ENCODE measurements around the gene TMCC3. TPM values are rescaled to one million over a fixed set of nuclear protein-coding genes. Genes with fewer than 3 reads are reported as not detected.

The TMCC3 gene
- polyA plus RNA-seq, 1 donor from 2014 or later, result 1.9 TPM

DNA sequence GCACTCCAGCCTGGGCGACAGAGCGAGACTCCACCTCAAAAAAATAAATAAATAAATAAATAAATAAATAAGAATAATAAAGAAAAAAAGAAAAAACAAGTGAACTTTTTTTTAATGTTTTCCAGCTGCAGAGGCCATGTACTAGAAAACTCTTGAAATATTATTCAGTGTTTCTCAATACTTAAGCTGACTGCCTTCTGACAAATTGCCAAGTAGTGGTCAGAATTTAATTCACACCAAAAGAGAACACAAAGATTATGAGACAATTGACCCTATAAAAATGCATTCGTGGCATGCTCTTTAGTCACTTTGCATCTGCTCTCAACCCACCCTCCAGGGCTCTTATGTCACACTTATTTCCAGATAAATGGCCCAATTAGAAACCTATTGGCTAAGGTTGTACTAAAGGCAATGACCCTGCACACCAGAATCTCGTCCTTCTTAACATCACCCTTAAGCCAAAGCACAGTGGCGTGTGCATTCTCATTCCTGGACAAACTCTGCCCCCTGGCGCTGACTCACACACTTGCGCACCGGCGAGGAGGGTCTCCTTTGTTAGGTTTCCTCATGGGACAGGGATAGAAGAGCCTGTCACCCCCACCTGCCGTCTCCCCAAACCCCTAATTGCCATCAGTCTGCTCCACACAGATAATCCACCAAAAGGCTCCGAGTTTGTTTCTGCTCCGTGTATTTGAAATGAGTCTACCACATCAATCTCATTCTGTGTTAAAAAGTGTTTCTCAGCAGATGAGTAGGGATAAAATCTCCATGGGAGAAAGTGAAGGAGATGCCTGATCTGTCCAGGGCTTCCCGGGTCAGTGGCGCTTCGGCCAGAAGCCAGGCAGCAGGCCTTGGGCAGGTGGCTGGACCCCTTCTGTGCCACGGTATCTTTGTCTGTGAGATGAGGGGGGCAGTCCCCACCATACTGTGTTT lies 117.6 kb downstream of the TMCC3 start:
- Histone ChIP-seq H2AFZ (ENCODE audit: low read depth, low read length) (peak overlapping the region; percentile 71), H3K27me3 (ENCODE audit: insufficient read depth, low read depth, low read length) (no peaks in the 10 kb centered on the region), H3K36me3 (ENCODE audit: insufficient read depth, low read length) (no peaks in the 10 kb centered on the region), H3K9me2 (ENCODE audit: insufficient read depth, low read length) (no peaks in the 10 kb centered on the region), H3K4me3 (ENCODE audit: low read length) (no peak overlapping the region), H3K79me2 (replicated peaks; ENCODE audit: insufficient read depth, low read length) (no peaks in the 10 kb centered on the region), H4K20me1 (ENCODE audit: insufficient read depth) (no peaks in the 10 kb centered on the region), H3K27ac (ENCODE audit: low read length) (peak overlapping the region; percentile 64), H3K9ac (ENCODE audit: low read length) (peak overlapping the region; percentile 49), H3K4me2 (ENCODE audit: low read length) (no peak overlapping the region), H3F3A (ENCODE audit: insufficient read depth, low read length, poor library complexity, severe bottlenecking) (no peaks in the 10 kb centered on the region), H3K9me3 (ENCODE audit: low read length) (no peaks in the 10 kb centered on the region)
- TF ChIP-seq POLR2AphosphoS5 (IDR thresholded peaks at IDR 0.05), result no peak
- peak; percentile 98 for TF ChIP-seq RAD21 (conservative IDR thresholded peaks at IDR 0.05)
- TF ChIP-seq SMC3 (conservative IDR thresholded peaks at IDR 0.05; ENCODE audit: poor library complexity), result peak; percentile 96
- TF ChIP-seq, protein P1, sequence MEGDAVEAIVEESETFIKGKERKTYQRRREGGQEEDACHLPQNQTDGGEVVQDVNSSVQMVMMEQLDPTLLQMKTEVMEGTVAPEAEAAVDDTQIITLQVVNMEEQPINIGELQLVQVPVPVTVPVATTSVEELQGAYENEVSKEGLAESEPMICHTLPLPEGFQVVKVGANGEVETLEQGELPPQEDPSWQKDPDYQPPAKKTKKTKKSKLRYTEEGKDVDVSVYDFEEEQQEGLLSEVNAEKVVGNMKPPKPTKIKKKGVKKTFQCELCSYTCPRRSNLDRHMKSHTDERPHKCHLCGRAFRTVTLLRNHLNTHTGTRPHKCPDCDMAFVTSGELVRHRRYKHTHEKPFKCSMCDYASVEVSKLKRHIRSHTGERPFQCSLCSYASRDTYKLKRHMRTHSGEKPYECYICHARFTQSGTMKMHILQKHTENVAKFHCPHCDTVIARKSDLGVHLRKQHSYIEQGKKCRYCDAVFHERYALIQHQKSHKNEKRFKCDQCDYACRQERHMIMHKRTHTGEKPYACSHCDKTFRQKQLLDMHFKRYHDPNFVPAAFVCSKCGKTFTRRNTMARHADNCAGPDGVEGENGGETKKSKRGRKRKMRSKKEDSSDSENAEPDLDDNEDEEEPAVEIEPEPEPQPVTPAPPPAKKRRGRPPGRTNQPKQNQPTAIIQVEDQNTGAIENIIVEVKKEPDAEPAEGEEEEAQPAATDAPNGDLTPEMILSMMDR (IDR thresholded peaks at IDR 0.05; ENCODE audit: poor library complexity, severe bottlenecking), result peak; percentile 95
- TF ChIP-seq TAF1 (IDR thresholded peaks at IDR 0.05; ENCODE audit: low read depth), result no peak
- peak; percentile 23 for TF ChIP-seq EP300 (conservative IDR thresholded peaks at IDR 0.05; ENCODE audit: poor library complexity, severe bottlenecking)
- TF ChIP-seq, protein P2, sequence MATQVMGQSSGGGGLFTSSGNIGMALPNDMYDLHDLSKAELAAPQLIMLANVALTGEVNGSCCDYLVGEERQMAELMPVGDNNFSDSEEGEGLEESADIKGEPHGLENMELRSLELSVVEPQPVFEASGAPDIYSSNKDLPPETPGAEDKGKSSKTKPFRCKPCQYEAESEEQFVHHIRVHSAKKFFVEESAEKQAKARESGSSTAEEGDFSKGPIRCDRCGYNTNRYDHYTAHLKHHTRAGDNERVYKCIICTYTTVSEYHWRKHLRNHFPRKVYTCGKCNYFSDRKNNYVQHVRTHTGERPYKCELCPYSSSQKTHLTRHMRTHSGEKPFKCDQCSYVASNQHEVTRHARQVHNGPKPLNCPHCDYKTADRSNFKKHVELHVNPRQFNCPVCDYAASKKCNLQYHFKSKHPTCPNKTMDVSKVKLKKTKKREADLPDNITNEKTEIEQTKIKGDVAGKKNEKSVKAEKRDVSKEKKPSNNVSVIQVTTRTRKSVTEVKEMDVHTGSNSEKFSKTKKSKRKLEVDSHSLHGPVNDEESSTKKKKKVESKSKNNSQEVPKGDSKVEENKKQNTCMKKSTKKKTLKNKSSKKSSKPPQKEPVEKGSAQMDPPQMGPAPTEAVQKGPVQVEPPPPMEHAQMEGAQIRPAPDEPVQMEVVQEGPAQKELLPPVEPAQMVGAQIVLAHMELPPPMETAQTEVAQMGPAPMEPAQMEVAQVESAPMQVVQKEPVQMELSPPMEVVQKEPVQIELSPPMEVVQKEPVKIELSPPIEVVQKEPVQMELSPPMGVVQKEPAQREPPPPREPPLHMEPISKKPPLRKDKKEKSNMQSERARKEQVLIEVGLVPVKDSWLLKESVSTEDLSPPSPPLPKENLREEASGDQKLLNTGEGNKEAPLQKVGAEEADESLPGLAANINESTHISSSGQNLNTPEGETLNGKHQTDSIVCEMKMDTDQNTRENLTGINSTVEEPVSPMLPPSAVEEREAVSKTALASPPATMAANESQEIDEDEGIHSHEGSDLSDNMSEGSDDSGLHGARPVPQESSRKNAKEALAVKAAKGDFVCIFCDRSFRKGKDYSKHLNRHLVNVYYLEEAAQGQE (IDR thresholded peaks at IDR 0.05; ENCODE audit: borderline replicate concordance), result no peak
- peak; percentile 20 for TF ChIP-seq MXI1 (conservative IDR thresholded peaks at IDR 0.05; ENCODE audit: poor library complexity, severe bottlenecking)
- no peak for TF ChIP-seq EZH2 (IDR thresholded peaks at IDR 0.05; ENCODE audit: borderline replicate concordance, insufficient read depth, low read length, poor library complexity, severe bottlenecking)

DNA sequence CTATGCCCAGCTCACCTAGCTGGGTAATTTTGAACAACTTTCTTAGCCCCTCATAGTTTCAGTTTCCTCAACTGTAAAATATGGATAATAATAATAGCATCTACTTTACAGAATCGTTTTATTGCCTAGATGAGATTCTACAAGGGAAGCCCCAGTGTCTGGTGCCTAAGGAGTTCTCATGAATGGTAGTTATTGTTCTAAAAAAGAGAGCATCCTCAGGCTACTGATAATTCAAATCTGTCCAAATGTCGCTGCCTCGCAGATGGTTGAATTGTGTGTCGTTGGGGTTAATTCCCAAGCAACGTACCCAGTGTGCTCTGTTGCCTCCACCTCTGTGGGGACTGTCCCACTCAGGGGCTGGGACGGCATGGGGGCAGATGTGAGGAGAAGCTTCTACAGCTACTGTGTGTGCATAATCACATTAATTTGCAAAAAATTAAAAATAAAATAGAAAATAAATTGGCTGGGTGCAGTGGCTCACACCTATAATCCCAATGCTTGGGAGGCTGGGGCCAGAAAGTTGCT lies 119.1 kb downstream of the TMCC3 start:
- Histone ChIP-seq H4K20me1 (ENCODE audit: insufficient read depth) (no peaks in the 10 kb centered on the region), H3K9ac (ENCODE audit: low read length) (no peak overlapping the region), H3F3A (ENCODE audit: insufficient read depth, low read length, poor library complexity, severe bottlenecking) (no peaks in the 10 kb centered on the region), H3K4me3 (ENCODE audit: low read length) (no peak overlapping the region), H3K4me2 (ENCODE audit: low read length) (no peak overlapping the region), H3K27ac (ENCODE audit: low read length) (no peak overlapping the region), H3K27me3 (ENCODE audit: insufficient read depth, low read depth, low read length) (no peaks in the 10 kb centered on the region), H3K79me2 (replicated peaks; ENCODE audit: insufficient read depth, low read length) (no peaks in the 10 kb centered on the region), H3K9me3 (ENCODE audit: low read length) (no peaks in the 10 kb centered on the region), H3K9me2 (ENCODE audit: insufficient read depth, low read length) (no peaks in the 10 kb centered on the region), H2AFZ (ENCODE audit: low read depth, low read length) (no peak overlapping the region), H3K36me3 (ENCODE audit: insufficient read depth, low read length) (no peaks in the 10 kb centered on the region)
- no peak for TF ChIP-seq EZH2 (IDR thresholded peaks at IDR 0.05; ENCODE audit: borderline replicate concordance, insufficient read depth, low read length, poor library complexity, severe bottlenecking)
- no peak for TF ChIP-seq POLR2AphosphoS5 (IDR thresholded peaks at IDR 0.05)
- no peak for TF ChIP-seq SMC3 (conservative IDR thresholded peaks at IDR 0.05; ENCODE audit: poor library complexity)
- no peak for TF ChIP-seq EP300 (conservative IDR thresholded peaks at IDR 0.05; ENCODE audit: poor library complexity, severe bottlenecking)
- TF ChIP-seq MXI1 (conservative IDR thresholded peaks at IDR 0.05; ENCODE audit: poor library complexity, severe bottlenecking), result no peak
- no peak for TF ChIP-seq RAD21 (conservative IDR thresholded peaks at IDR 0.05)
- TF ChIP-seq, protein P2 (IDR thresholded peaks at IDR 0.05; ENCODE audit: borderline replicate concordance), result no peak

All from neural cell (in vitro differentiated cells).